ENCODE data around the gene ABCA4.
"Not testable (repeated sequence)": the region's sequence is repeated elsewhere in the genome, so short reads cannot be mapped to it uniquely, and the experiment has no call there.

Gene ABCA4

DNA sequence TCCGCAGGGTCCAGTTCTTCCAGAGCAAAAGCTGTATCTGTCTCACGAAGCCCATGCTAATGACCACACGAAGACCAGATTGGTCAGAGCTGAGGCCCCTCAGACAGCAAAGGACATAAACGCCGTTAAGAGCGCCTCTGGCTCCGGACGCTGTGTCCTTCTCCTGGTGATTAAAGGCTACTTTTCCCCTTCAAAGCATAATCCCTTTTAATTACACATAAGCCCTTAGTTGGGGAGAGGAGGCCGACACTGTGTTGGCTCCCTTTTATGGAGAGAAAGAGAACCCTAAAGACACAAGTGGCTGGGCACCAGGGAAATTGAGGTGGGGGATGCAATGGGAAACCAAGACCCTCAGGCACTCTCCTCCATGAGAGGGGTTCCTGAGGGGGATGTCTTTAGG is at the start of gene ABCA4:
Gene ABCA4, minus strand, starts transcription at position 158 of the 400 bp plus-strand sequence. Its CDS starts 103 bp downstream, at position 55.
- H3K27ac ChIP-seq, result no peak within 1 kb of the TSS
- TF ChIP-seq, protein P1, sequence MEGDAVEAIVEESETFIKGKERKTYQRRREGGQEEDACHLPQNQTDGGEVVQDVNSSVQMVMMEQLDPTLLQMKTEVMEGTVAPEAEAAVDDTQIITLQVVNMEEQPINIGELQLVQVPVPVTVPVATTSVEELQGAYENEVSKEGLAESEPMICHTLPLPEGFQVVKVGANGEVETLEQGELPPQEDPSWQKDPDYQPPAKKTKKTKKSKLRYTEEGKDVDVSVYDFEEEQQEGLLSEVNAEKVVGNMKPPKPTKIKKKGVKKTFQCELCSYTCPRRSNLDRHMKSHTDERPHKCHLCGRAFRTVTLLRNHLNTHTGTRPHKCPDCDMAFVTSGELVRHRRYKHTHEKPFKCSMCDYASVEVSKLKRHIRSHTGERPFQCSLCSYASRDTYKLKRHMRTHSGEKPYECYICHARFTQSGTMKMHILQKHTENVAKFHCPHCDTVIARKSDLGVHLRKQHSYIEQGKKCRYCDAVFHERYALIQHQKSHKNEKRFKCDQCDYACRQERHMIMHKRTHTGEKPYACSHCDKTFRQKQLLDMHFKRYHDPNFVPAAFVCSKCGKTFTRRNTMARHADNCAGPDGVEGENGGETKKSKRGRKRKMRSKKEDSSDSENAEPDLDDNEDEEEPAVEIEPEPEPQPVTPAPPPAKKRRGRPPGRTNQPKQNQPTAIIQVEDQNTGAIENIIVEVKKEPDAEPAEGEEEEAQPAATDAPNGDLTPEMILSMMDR (IDR thresholded peaks at IDR 0.05), result no peak
- no peak within 1 kb of the TSS for H3K4me3 ChIP-seq
- DNase-seq (ENCODE audit: low spot score), result no peak

DNA sequence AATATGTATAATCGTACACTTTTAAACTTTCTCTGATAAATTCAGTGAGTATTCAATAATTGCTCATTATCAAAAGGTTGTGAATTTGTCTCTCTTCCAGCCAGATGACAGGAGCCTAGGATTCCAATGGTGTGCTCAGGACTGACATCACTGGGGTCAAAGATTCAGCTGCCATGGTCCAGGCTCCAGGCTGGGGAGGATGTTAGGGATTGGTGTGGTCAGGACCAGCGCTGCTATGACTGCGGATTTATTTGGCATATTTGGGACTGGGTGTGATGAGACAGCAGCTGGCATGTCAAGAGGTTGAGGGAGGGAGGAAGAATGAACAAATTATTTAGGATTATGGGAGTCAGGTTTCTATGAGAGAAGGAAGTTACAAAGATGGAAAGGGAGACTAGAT is 48.2 kb upstream of the ABCA4 start:
- no peak for DNase-seq (ENCODE audit: low spot score)
- no peak overlapping the region for H3K27ac ChIP-seq
- TF ChIP-seq, protein P1 (IDR thresholded peaks at IDR 0.05), result no peak
- H3K4me3 ChIP-seq, result no peak overlapping the region

DNA sequence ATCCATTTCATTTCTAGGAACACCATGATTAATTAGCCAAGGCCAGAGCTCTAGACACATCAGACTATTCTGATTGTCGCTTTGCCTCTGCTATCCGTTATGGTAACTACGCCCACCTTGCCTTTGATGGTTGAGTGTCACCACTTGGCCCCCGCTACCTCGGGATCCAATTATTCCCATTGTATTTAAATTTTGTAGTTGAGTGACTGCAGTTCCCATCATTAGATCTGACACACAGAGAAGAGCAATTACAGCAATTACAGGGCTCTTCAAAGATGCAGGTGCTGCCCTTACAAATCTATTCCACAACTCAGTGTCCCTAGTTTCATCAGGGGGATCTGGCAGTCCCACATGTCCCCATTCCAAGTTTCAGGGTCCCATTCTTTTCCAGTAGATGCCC is 44.9 kb upstream of the ABCA4 start:
- no peak for DNase-seq (ENCODE audit: low spot score)
- TF ChIP-seq, protein P1 (IDR thresholded peaks at IDR 0.05), result no peak
- H3K4me3 ChIP-seq, result no peak overlapping the region
- no peak overlapping the region for H3K27ac ChIP-seq

DNA sequence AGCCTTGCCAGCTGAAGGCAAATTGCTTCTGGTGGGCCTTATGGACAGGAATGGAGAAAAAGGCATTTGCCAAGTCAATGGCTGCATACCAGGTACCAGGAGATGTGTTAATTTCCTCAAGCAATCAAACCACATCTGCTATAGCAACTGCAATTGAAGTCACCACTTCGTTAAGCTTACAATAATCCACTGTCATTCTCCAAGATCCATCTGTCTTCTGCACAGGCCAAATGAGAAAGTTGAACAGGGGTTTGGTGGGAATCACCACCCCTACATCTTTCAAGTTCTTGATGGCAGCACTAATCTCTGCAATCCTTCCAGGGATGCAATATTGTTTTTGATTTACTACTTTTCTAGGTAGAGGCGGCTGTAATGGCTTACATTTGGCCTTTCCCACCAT is 43.9 kb upstream of the ABCA4 start:
- DNase-seq (ENCODE audit: low spot score); H3K4me3 ChIP-seq; H3K27ac ChIP-seq: not testable (repeated sequence)

DNA sequence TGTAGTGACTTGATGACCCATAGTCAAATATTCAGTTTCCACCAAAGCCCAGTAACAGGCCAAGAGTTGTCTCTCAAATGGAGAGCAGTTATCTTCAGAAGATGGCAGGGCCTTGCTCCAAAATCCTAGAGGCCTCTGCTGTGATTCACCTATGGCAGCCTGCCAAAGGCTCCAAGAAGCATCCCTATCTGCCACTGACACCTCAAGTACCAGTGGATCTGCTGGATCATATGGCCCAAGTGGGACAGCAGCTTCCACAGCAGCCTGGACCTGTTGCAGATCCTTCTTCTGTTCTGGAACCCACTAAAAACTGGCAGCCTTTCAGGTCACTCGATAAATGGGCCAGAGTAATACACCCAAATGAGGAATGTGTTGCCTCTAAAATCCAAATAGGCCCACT is 43.2 kb upstream of the ABCA4 start:
- DNase-seq (ENCODE audit: low spot score), result not testable (repeated sequence)

DNA sequence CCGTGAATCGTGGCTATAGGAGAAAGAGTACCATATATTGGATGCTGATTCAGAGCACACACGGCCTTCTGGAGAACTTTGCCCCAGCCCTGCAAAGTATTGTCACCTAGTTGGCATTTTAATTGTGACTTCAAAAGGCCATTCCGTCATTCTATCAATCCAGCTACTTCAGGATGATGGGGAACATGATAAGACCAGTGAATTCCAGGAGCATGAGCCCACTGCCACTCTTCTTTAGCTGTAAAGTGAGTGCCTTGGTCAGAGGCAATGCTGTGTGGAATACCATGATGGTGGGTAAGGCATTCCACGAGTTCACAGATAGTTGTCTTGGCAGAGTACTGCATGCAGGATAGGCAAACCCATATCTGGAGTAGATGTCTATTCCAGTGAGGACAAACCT is 42.3 kb upstream of the ABCA4 start:
- not testable (repeated sequence) for H3K4me3 ChIP-seq, H3K27ac ChIP-seq

More for the DNA sequence above, 43.2 kb upstream of the ABCA4 start:
- H3K4me3 ChIP-seq, H3K27ac ChIP-seq: not testable (repeated sequence)

DNA sequence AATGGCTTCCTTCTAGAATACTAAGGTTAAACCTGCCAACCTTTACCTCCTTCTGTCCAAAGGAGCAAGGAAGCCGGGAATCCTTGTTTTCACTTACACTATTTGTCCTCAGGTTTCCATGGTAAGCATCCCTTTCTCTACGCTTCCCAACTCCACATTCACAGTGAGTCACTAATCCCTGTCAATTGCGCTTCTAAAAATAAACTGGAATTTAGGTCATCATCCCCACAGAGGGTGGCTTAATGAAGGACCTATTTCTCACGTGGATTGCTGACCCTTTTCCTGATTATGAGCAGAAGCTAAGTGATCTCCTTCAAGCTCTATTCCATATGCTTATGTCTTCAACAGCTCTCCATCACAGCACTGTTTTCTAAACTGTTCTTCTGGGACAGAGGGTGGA is 39.9 kb upstream of the ABCA4 start:
- DNase-seq (ENCODE audit: low spot score), result no peak
- Histone ChIP-seq H3K4me3 (no peak overlapping the region), H3K27ac (no peak overlapping the region)
- TF ChIP-seq, protein P1 (IDR thresholded peaks at IDR 0.05), result no peak

More for the DNA sequence above, 42.3 kb upstream of the ABCA4 start:
- DNase-seq (ENCODE audit: low spot score), result not testable (repeated sequence)

DNA sequence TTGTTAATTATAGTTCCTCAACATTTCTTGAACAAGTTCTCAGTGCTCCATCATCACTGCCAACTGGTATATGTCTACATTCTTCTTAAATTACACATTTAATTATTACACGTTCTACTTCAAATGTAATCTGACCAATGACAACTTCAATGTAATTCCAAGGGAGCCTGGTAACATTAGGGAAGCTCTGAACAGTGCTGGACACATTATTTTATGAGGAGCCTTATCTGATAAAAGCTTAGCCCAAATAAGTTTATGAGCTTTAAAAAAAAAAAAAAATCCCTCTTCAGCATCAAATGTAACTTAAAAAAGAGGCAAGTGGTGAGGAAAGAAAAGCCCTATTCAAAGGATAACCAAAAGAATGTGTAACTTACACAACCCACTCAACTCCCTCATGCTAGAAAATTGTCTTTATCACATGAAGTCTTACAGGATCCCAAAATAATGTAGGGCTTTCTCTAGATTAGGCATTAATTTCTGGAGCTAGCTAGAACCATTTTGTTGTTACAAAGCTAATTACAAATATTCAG is 35.2 kb upstream of the ABCA4 start:
- TF ChIP-seq, protein P1 (IDR thresholded peaks at IDR 0.05), result no peak
- DNase-seq (ENCODE audit: low spot score), result no peak
- Histone ChIP-seq H3K27ac (no peak overlapping the region), H3K4me3 (no peak overlapping the region)

DNA sequence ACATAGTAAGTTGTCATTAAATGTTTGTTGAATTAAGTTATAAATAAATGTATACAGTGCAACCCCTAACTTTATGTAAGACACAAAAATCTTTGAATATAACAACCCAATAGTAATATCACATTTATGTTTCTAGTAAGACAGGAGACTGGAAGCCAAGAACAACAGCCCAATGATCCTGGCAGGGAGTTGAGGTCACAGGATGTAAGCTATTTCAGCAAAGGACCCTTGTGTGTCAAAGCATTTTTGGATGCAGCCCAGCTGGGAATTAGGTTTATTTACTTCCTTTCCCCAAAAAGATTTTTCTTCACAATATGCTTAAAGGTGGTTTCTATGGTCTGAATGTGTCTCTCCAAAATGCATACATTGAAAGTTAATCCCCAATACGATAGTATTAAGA is 34.0 kb upstream of the ABCA4 start:
- Histone ChIP-seq H3K4me3 (no peak overlapping the region), H3K27ac (no peak overlapping the region)
- no peak for DNase-seq (ENCODE audit: low spot score)
- TF ChIP-seq, protein P1 (IDR thresholded peaks at IDR 0.05), result no peak
